ENCODE results near the gene ZHX3. TPM values are rescaled to one million over a fixed set of nuclear protein-coding genes. Genes with fewer than 3 reads are reported as not detected.

Gene ZHX3
- total and polyA plus RNA-seq, 2 of the 13 experiments (the other 11 are each of a cell fraction or from before 2014, with no cell fraction given): 8.4 to 11.7 TPM

- TF ChIP-seq TFDP2 (CRISPR knock-in tag; IDR thresholded peaks at IDR 0.05): peak; percentile 90
- peak; percentile 49 for TF ChIP-seq FUBP1 (CRISPR knock-in tag; IDR thresholded peaks at IDR 0.05; ENCODE audit: borderline replicate concordance)
- TF ChIP-seq FOXA3 (CRISPR knock-in tag; IDR thresholded peaks at IDR 0.05): peak; percentile 46
- TF ChIP-seq IKZF4 (CRISPR knock-in tag; IDR thresholded peaks at IDR 0.05; ENCODE audit: borderline replicate concordance, low read depth, not compliant biosample characterization): no peak
- TF ChIP-seq ZNF564 (CRISPR knock-in tag; IDR thresholded peaks at IDR 0.05): peak; percentile 64; the same call in 1 of the 2 replicates
- TF ChIP-seq MZF1 (CRISPR knock-in tag; IDR thresholded peaks at IDR 0.05; ENCODE audit: borderline replicate concordance): no peak
- TF ChIP-seq ZSCAN22 (CRISPR knock-in tag; IDR thresholded peaks at IDR 0.05): peak; percentile 64; the same call in 1 of the 2 replicates
- TF ChIP-seq CENPX (CRISPR knock-in tag; IDR thresholded peaks at IDR 0.05): no peak
- TF ChIP-seq ZIK1 (CRISPR knock-in tag; IDR thresholded peaks at IDR 0.05; ENCODE audit: borderline replicate concordance, low read depth): no peak
- no peak; the same call in 1 of the 2 replicates for TF ChIP-seq STAG1 (CRISPR knock-in tag; IDR thresholded peaks at IDR 0.05)
- no peak for TF ChIP-seq ZNF577 (CRISPR knock-in tag; IDR thresholded peaks at IDR 0.05; ENCODE audit: borderline replicate concordance, low read depth)
- TF ChIP-seq CCAR2 (optimal IDR thresholded peaks at IDR 0.05; ENCODE audit: low read depth, low read length): no peak
- TF ChIP-seq PAF1 (CRISPR knock-in tag; IDR thresholded peaks at IDR 0.05): no peak
- no peak for TF ChIP-seq ARNT (IDR thresholded peaks at IDR 0.05)
- no peak for TF ChIP-seq IKZF1 (IDR thresholded peaks at IDR 0.05)
- no peak for TF ChIP-seq DMTF1 (CRISPR knock-in tag; IDR thresholded peaks at IDR 0.05)
- TF ChIP-seq GMEB2 (CRISPR knock-in tag; IDR thresholded peaks at IDR 0.05; ENCODE audit: low read depth): no peak; the same call in none of the 2 replicates
- no peak; the same call in 1 of the 2 replicates for TF ChIP-seq ZNF230 (CRISPR knock-in tag; IDR thresholded peaks at IDR 0.05)
- TF ChIP-seq USF2 (IDR thresholded peaks at IDR 0.05; ENCODE audit: low read depth, low read length): no peak
- no peak; the same call in 1 of the 2 replicates for TF ChIP-seq USF2 (CRISPR knock-in tag; IDR thresholded peaks at IDR 0.05; ENCODE audit: borderline replicate concordance)
These were observed 180.6 kb downstream of the ZHX3 start, which contains the start of gene PLCG1 (continued) for GRCh38 chr20:41136680-41137613.
